GM10847 (cell line): ENCODE data around the gene NES.

Experiments used
- POLR2A ChIP-seq: IDR thresholded peaks from 2 replicates; pipeline ENCODE4 v1.6.1; 2011; ENCODE audit not compliant: insufficient read length; ENCODE audit errors: extremely low read depth

Gene NES

DNA sequence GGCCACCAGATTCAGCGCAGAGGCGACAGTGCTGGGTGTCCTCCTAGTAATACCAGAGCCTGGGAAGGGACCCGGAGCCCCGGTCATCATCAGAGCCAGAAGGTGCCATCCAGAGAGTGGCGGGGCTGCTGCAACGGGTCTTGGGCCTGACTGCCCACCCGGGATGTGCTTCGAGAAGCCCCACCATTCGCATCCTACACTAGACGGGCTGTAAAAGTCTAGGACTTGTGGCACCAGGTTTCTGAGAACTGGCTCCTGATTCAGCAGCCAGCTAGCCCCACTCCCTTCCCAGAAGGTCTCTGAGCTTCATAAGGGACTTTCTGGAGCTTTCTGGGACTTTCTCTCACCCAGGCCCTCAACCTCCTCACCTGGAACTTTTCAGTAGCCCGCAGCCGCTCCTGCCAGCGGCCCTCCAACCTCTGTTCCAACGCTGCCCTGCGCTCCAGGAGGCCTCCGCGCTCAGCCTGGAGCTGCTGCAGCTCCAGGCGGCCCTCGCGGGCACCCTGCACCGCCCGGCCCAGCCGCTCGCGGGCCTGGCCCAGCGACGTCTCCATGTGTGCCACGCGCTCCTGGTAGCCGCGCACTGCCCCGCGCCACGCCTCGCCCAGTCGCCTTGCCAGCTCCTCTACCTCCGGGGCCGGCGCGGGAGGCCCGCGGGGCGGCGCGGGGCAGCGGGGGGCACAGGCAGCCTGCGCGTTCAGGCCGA lies 940 bp downstream of the NES start:
- TF ChIP-seq POLR2A = no peak

DNA sequence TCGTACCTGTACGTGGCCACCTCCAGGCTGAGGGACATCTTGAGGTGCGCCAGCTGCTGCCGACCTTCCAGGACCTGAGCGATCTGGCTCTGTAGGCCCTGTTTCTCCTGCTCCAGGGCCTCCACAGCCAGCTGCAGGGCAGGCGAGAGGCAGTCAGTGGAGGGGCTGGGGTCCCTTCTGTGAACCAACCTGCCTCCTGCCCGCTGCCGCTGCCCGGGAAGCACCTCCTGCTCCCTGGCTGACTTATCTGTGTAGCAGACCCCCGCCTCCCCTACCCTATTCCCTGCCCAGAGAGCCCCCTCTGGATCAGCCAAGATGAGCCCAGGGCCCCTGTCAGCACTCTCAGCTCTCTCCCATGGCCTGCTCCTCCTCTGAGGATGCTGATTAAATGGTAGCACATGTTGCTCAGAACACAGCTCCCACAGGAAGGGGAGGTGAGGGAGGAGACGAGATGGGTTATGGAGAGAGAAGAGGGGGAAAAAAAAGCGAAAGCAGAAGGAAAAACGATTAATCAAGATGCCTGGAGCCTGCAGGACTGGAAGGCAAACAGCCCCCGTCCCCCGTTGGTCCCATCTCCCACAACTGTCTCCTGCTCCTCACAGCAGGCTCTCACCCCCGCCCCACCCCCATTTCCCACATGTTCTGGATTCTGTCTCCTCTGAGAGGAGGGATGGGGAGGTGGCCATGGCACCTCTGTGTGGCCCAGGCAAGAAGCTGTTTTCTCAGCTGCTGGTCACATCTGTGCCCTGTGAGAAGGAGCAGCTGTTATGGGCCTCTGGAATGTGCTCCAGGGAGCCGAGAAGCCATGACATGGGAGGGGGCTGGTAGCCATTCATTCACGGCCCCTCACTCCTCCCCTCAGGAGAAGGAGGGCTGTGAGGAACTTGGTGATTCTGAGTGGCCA lies 1.7 kb downstream of the NES start:
- TF ChIP-seq POLR2A = no peak

DNA sequence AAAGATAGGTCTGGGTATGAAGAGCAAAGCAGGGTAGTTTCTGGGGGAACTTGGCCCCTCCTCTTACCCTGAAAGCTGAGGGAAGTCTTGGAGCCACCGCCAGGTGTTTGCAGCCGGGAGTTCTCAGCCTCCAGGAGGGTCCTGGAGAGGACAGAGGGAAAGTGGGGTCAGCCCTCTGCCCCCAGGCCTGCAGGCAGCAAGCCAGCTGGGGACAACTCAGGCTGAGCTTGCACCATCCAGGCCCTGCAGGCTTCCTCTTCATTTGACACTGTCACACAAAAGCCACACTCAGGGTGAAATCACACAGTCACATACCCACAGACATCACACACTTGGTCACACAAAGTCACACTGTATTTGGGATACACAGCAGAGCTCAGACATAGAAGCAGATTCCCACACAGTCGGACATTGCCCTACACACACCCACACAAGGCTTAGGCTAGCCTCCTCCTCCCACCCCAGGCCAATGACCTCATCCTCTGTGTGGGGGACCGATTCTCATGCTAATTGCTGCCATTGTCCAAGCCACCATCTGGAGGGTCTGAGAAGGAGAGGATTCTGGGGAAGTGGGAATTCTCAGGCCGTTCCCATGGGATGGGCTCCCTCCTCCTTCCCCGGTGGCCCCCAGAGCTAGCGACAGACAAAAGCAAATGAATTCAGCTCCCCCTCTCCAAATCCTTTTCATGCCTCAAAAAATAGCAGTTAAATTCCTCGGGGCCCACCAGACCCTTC lies 3.7 kb downstream of the NES start:
- TF ChIP-seq POLR2A = no peak

DNA sequence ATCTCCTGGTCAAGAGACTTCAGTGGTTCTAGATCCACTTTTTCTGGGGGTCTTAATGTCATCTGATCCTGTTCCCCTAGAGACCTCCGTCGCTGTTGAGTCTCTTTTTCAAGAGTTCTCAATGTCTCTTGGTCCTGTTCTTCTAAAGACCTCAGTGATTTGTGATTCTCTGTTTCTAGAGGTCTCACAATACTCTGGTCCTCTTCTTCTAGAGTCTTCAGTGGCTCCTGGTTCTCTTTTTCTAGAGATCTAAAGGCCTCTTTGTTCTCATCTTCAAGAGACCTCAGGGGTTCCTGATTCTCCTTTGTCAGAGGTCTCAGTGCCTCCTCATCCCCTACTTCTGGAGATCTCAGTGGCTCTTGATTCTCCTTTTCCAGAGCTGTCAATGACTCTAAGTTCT lies 5.4 kb downstream of the NES start:
- TF ChIP-seq POLR2A = no peak

DNA sequence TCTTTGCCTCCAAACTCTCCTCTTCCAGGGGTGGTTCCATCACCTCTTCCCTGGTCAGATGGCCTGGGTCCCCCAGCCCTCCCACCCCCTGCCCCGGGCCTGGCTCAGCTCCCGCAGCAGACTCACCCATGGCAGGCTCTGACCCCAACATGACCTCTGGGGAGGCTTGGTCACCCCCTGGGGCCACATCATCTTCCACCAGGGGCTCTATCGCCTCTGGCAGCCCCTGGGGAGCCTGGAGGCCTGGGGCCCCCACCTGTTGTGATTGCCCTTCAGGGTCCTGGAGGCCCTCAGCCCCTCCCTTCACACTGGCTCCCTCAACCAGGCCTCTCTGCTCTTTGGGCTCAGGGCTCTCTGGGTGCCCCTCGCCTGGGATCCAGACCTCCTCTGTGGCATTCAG lies 6.4 kb downstream of the NES start:
- no peak for TF ChIP-seq POLR2A

DNA sequence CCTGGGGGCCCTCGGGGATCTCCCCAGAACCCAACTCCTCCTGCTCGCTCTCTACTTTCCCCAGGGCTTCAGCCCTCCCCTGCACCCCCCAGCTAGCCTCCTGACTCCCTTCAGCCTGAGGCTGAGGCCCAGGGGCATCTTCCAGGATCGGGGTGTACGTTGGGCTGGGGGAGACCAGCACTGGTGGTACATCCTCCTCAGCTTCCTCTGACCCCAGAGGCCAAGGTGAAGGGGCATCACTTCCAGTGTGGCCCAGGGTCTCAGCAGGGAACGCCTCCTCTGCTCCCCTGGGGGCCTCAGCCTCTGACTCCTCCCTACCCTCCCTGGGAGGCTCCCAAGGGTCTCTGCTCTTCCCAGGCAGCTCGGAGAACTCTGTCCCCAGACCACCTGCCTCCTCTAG lies 6.8 kb downstream of the NES start:
- no peak for TF ChIP-seq POLR2A

DNA sequence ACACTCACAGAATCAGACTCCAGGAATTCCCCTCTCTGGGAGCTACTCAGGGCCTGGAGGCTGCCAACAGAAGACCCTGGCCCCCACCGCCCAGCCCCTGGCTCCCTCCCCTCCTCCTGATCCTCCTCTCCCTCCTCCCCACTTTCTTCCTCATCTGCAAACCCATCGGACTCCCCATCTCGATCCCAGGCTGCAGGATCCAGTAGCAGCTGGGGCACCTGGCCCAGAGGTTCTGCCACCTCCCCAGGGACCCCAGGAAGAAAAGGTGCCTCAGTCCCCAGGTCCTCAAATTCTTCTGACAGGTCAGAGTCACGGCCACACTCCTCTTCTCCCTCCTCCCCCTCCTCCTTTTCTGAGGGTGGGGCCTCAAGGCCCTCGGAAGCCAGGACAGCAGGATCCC lies 7.4 kb downstream of the NES start:
- TF ChIP-seq POLR2A = no peak

DNA sequence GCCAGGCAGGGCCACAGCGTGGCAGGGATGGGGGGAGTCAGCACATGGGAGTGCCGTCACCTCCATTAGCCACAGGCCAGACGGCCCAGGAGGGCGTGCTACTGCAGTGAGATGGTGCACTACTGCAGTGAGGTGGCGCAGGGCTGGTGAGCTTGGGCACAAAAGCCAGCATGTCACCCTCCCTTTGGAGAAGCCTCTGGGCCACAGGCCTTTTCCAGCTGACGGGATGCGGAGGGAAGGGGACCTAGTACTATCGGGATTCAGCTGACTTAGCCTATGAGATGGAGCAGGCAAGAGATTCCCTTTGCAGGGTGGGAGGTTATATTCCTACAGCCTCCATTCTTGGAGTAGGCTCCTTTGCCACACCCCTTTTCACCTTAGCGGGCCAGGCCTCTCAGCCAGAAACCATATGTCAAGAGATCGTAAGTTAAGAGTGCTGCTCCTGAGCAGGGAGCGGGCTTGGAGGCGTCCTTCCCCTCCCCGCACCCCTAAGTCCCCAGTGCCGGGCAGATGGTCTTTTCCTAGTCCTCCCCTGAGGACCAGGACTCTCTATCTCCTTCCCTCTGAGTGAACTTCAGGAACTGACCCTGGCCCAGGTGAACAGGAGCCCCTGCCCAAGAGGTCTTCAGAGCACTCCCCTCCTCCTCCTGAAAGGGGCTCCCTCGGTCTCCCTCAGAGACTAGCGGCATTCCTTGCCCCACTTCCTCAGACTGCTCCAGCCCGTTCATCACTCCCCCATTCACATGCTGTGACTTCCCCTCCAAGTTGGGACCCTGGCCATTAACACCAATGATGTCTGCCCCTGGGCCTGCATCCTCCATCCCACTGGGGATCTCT lies 8.2 kb downstream of the NES start:
- no peak for TF ChIP-seq POLR2A

DNA sequence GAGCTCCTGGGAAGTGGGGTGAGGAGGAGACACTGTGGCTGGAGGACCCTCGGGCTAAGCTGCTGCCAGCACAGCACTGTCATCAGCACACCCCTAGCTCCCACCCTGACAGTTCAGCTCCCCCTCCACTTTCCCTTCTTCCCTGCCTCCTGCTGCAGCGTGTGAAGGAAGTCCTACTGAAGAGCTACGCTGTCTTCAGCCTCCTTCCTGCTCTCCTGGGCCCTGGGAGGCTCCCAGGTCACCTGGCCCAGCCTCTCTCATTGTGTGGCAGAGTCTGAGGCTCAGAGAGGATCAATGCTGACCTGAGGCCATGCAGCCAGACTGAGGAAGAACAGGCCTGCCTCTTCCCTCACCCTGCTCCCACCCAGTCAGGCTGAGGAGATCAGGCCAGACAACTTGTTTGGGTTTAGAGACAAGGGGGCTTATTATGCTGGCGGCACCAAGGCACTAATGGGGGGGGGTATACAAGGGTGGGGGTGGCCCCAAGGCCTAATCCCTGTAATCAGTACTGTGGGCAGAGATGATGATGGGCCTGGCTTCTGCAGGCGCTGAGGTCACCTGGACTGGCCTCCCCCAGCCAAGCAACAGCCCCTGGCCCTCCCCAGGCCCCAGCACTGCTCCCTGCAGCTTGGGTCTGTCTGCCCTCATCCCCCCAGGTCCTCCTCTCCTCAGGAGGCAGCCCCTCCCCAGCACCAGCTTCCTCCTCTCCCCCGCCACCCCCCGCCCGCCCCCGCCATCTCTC lies 9.1 kb downstream of the NES start:
- no peak for TF ChIP-seq POLR2A

DNA sequence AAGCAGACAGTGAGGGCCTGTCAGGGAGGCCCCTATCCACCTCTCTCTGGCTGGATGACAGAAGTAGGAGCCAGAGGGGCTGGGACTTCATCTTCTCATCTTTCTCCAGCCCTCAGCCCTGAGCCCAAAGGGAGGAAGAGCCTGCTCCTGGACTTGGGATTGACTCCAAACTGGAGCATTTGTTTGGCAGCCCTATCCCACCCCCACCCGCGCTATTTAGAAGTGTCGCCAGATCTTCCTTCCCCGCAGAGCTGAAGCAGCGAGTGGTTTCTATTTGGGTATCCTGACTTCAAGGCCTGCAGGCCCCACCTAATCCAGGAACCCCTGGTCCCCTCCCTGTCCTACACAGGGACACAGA lies 9.6 kb downstream of the NES start:
- no peak for TF ChIP-seq POLR2A

DNA sequence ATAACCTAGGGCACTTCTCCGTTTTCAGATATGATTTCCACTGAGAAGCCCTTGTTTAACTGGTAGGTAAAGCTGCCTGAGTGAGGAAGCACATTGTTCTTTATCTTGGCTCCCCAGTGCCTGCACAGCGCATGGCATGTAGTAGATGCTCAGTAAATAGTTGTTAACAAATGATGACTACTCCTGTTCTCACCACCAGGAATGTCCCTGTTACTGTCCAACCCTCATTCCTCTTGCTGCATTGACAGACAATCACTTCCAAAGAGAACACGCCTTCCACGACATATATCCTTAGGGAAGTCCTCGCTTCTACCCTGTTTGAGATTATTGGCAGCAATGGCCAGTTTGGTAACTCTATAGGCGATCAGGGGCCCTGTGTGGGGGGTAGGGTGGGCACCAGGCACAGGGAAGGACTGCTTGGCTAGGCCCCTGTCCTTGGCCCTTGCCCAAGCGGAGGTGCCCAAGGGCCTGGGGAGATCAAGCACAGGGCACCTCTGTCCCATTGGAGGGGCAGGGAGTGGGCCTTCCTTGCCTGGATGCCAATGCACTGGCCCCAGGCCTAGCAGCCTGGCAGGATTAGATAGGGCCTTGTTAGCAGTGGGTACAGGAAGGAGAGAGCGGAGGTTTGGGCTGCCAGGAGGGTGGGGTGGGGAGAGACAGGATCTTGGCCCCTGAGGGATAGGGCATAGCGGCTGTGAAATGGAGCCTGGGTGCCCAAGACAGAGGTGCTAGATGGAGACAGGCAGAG lies 10.2 kb downstream of the NES start:
- TF ChIP-seq POLR2A = no peak

DNA sequence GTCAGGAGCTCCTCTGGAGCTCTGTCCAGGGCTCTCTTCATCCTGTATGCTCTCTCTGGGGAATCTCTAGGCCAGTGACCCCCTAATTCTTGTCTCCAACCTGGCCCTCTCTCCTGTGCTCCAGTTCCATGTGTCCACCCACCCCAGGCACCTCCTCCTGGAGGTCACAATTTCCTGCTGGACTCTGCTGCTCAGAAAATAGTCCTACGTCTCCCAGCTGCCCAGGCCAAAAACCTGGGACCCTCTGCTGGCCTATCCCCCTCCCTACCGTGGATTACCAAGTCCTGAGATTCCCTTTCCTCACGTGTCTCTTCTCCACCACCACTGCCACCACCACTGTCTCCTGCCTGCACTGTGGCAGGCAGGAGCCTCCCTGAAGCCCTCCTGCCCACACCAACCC lies 11.7 kb downstream of the NES start:
- no peak for TF ChIP-seq POLR2A

DNA sequence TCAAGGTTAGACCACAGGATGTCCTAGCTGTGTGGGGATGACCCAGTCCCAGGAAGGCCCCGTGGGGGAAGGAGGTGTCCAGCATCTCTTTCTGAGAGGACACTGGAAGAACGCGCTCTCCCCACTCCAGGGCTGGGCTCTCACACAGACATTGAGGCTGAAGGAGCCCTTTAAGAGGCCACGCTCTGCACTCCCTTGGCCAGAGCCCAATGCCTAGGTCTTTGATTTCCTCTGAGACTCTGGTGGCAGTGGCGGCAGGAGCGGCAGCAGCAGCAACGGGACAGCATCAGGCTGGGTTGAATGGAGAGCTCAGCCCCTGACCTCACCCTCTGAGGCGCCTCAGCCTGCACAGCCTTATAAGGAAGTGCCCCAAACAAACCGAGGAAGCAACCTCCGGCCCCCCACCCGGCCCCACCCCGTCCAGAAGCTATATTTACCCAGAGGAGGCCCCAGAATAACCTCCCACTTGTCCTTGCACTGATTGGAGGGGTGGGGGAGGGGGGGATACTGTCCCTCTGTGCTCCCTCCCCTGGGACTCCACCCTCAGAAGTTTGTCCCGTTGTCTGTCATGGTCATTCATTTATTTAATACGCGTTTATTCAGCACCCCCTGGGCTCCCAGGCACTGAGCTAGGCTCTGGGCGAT lies 12.3 kb downstream of the NES start:
- TF ChIP-seq POLR2A = peak; percentile 28
